GM21390 (cell line): ENCODE results near the gene CDH13.
"Not testable (repeated sequence)": the region's sequence is repeated elsewhere in the genome, so short reads cannot be mapped to it uniquely, and the experiment has no call there.

ENCODE experiments used
- ATAC-seq: cut with Tn5 transposase; IDR thresholded peaks from one replicate; pipeline ENCODE4 v1.9.1; 2021; ENCODE audit not compliant: unreplicated experiment

The CDH13 gene

GRCh38 chr16:82933933-82934332 is 307.2 kb downstream of the CDH13 start:
- not testable (repeated sequence) for ATAC-seq

- no peak for ATAC-seq
Observed at GRCh38 chr16:82935766-82936165, 309.0 kb downstream of the CDH13 start.

GRCh38 chr16:82936941-82937551 is 310.3 kb downstream of the CDH13 start:
- no peak for ATAC-seq

- ATAC-seq, result no peak
Observed at GRCh38 chr16:82937926-82938520, 311.3 kb downstream of the CDH13 start.

GRCh38 chr16:82943371-82943770 is 316.6 kb downstream of the CDH13 start:
- ATAC-seq, result no peak

- ATAC-seq, result no peak
Observed at GRCh38 chr16:82945420-82946101, 318.8 kb downstream of the CDH13 start.

- no peak for ATAC-seq
Observed at GRCh38 chr16:82947698-82948097, 320.9 kb downstream of the CDH13 start.

GRCh38 chr16:82949016-82949415 is 322.2 kb downstream of the CDH13 start:
- ATAC-seq, result no peak

- ATAC-seq, result no peak
Observed at GRCh38 chr16:82953517-82953916, 326.7 kb downstream of the CDH13 start.

- ATAC-seq, result no peak
Observed at GRCh38 chr16:82954224-82954929, 327.6 kb downstream of the CDH13 start.

GRCh38 chr16:82955741-82956348 is 329.1 kb downstream of the CDH13 start:
- no peak for ATAC-seq

- no peak for ATAC-seq
Observed at GRCh38 chr16:82957212-82957611, 330.4 kb downstream of the CDH13 start.

- ATAC-seq, result no peak
Observed at GRCh38 chr16:82960918-82961317, 334.1 kb downstream of the CDH13 start.

GRCh38 chr16:82963653-82964052 is 336.9 kb downstream of the CDH13 start:
- ATAC-seq, result no peak

GRCh38 chr16:82965808-82966207 is 339.0 kb downstream of the CDH13 start:
- ATAC-seq, result no peak

GRCh38 chr16:82967424-82967823 is 340.7 kb downstream of the CDH13 start:
- no peak for ATAC-seq

- ATAC-seq, result no peak
Observed at GRCh38 chr16:82971126-82971525, 344.4 kb downstream of the CDH13 start.

GRCh38 chr16:82972331-82972919 is 345.7 kb downstream of the CDH13 start:
- ATAC-seq, result no peak

GRCh38 chr16:82979406-82980111 is 352.8 kb downstream of the CDH13 start:
- no peak for ATAC-seq

GRCh38 chr16:82980810-82981209 is 354.0 kb downstream of the CDH13 start:
- ATAC-seq, result no peak
